GM12878 (cell line): ENCODE data around the gene NOTCH1. TPM values are rescaled to one million over a fixed set of nuclear protein-coding genes. Genes with fewer than 3 reads are reported as not detected.

Experiments used
- ATAC-seq: fragments of 200-7000 bp; cut with Tn5 transposase; 3 replicates; pipeline ENCODE4 v1.9.1; 2020; ENCODE audit warnings: mild to moderate bottlenecking, moderate library complexity
- BruUV-seq: library from RNA; stranded (reverse); fragments of 400-500 nt; replicated peaks from 2 replicates; lab custom pipeline; 2021; lab: Mats Ljungman, UMichigan
- CTCF ChIA-PET: fragments of 300-600 bp; sonication (Branson Sonifier 250); formaldehyde crosslinking; extraction: SDS; loops from one replicate; lab custom pipeline; 2021; ENCODE audit warnings: inconsistent platforms; lab: Yijun Ruan, JAX
- POLR2A ChIA-PET: fragments of 350-600 bp; formaldehyde crosslinking; extraction: SDS; loops from one replicate; lab custom pipeline; 2021; ENCODE audit warnings: inconsistent platforms; lab: Charles Lee
- RAD21 ChIA-PET: fragments of 300-600 bp; sonication (Branson Sonifier 250); formaldehyde crosslinking; loops from one replicate; lab custom pipeline; 2023; ENCODE audit warnings: antibody characterized with exemption; ENCODE audit not compliant: unreplicated experiment; lab: Charles Lee
- SMC1A ChIA-PET: fragments of 300-600 bp; sonication (Branson Sonifier 250); formaldehyde crosslinking; loops from one replicate; lab custom pipeline; 2023; ENCODE audit not compliant: unreplicated experiment, uncharacterized antibody; lab: Charles Lee
- DNase-seq: peaks from one replicate; pipeline ENCODE4 v3.0.0-alpha.2; 2011; ENCODE audit warnings: low read depth, low spot score
- FAIRE-seq: peaks from 3 replicates; lab custom pipeline; 2011; peaks lifted over from hg19 to GRCh38; lab: Jason Lieb, UNC
- H2AFZ ChIP-seq: 2 replicates; pipeline ENCODE4 v1.6.0; 2011; ENCODE audit warnings: low read depth, low read length, control low read depth; ENCODE audit not compliant: control insufficient read depth
- H3K27ac ChIP-seq: 2 replicates; pipeline ENCODE4 v1.5.1; 2011; ENCODE audit warnings: control low read depth; ENCODE audit not compliant: control insufficient read depth, insufficient read depth
- H3K27me3 ChIP-seq, 2 experiments: replicated peaks in 1 of 2; 2 replicates each; pipeline versions ENCODE4 v1.6.0 to v1.6.1; 2011; ENCODE audit warnings: low read length in 1 of 2; ENCODE audit not compliant: control insufficient read depth in 2 of 2, insufficient read depth in 2 of 2
- H3K36me3 ChIP-seq, 2 experiments: 2 replicates each; pipeline ENCODE4 v1.5.1; 2011; ENCODE audit warnings: low read length in 1 of 2; ENCODE audit not compliant: control insufficient read depth in 2 of 2, insufficient read depth in 2 of 2
- H3K4me1 ChIP-seq: 2 replicates; pipeline ENCODE4 v1.6.1; 2011; ENCODE audit warnings: mild to moderate bottlenecking, low read length, moderate library complexity, mixed read lengths; ENCODE audit not compliant: control insufficient read depth, insufficient read depth
- H3K4me2 ChIP-seq: 2 replicates; pipeline ENCODE4 v1.6.0; 2011; ENCODE audit warnings: control low read depth; ENCODE audit not compliant: control insufficient read depth, insufficient read depth
- H3K4me3 ChIP-seq: fragments of 200-600 bp; sonication (generic); 2 replicates; pipeline ENCODE4 v1.5.1; 2016
- H3K79me2 ChIP-seq: 2 replicates; pipeline ENCODE4 v1.6.0; 2011; ENCODE audit warnings: low read length; ENCODE audit not compliant: control insufficient read depth, insufficient read depth
- H3K9ac ChIP-seq: 2 replicates; pipeline ENCODE4 v1.8.0; 2011; ENCODE audit warnings: low read length, control low read depth, mixed read lengths; ENCODE audit not compliant: control insufficient read depth, insufficient read depth
- H3K9me3 ChIP-seq: replicated peaks from 3 replicates; pipeline ENCODE4 v1.5.1; 2011; ENCODE audit warnings: mild to moderate bottlenecking, low read length; ENCODE audit not compliant: control insufficient read depth, insufficient read depth
- H4K20me1 ChIP-seq: 2 replicates; pipeline ENCODE4 v1.6.0; 2011; ENCODE audit not compliant: control insufficient read depth, insufficient read depth
- BCL11A ChIP-seq: IDR thresholded peaks from 2 replicates; pipeline ENCODE4 v1.6.1; 2011; ENCODE audit warnings: low read depth, low read length
- CBFB ChIP-seq: IDR thresholded peaks from 2 replicates; pipeline ENCODE4 v1.6.1; 2016; ENCODE audit warnings: antibody characterized with exemption, low read depth
- IRF3 ChIP-seq: fragments of 450-650 bp; IDR thresholded peaks from 2 replicates; pipeline ENCODE4 v1.6.1; 2014; ENCODE audit warnings: mild to moderate bottlenecking
- MLLT1 ChIP-seq: fragments of 450-650 bp; IDR thresholded peaks from 2 replicates; pipeline ENCODE4 v1.6.1; 2016; ENCODE audit warnings: mild to moderate bottlenecking
- USF2 ChIP-seq: IDR thresholded peaks from 2 replicates; pipeline ENCODE4 v1.6.1; 2011; ENCODE audit warnings: low read depth, low read length, improper control_type of control experiment, borderline replicate concordance
- ZNF207 ChIP-seq: fragments of 450-650 bp; IDR thresholded peaks from 2 replicates; pipeline ENCODE4 v1.6.1; 2014; ENCODE audit warnings: antibody characterized with exemption, mild to moderate bottlenecking, borderline replicate concordance
- WGBS: methylation state at CpG from one replicate; pipeline ENCODE4 v1.1.6; 2016; ENCODE audit warnings: low lambda C conversion rate; ENCODE audit not compliant: insufficient replicate concordance, insufficient coverage; ENCODE audit errors: missing lambda C conversion rate; 5-methylcytosine and 5-hydroxymethylcytosine counted together
- in situ Hi-C: fragments of 300-500 bp; cut with MboI; formaldehyde crosslinking; loops from 9 replicates; pipeline ENCODE4 v1.14.3; 2018; ENCODE audit warnings: mixed read lengths
- intact Hi-C: fragments of 100-400 bp; cut with micrococcal nuclease; formaldehyde crosslinking; loops from one replicate; pipeline ENCODE4 v1.14.2; 2022; ENCODE audit not compliant: unreplicated experiment
- polyA plus RNA-seq, 11 experiments: library from polyadenylated mRNA; depleted of rRNA in 4 of 11; unstranded in 6 of 11; stranded (reverse) in 5 of 11; fragments of >200 nt; fragmentation: Nextera tagmentation in 4 of 11; fragmentation: Illumina TruSeq in 1 of 11; extraction: Ambion mirVana in 4 of 11; extraction: Trizol in 1 of 11; gene quantifications; 1 replicate in 1 of 11; 2 replicates in 10 of 11; pipeline versions ENCODE4 v1.2.1 to v1.2.3, GENCODE V29; 2011 to 2016; ENCODE audit warnings: inconsistent platforms in 2 of 11, missing spikeins in 2 of 11, low read depth in 1 of 11
- total RNA-seq, 4 experiments: library from RNA; depleted of rRNA in 3 of 4; stranded (reverse); fragments of >200 nt in 3 of 4; fragmentation: Illumina TruSeq in 1 of 4; extraction: Trizol in 1 of 4; gene quantifications; 2 replicates each; pipeline versions ENCODE4 v1.2.1 to v1.2.3, GENCODE V29; 2013 to 2021

NOTCH1 gene
- total and polyA plus RNA-seq, 10 of the 15 experiments (the other 5 are each of a cell fraction or from before 2014, with no cell fraction given): 0.02 to 40.0 (median 3.7) TPM

- TF ChIP-seq USF2 (no peak), CBFB (no peak), BCL11A (0 out of 2 replicates have a peak, but pooled peaks have one; percentile 25)
These were observed 18.6 kb upstream of the NOTCH1 start (continued) for GRCh38 chr9:136564379-136564988.

GRCh38 chr9:136563646-136564325, 17.9 kb upstream of the NOTCH1 start:
- H3K4me3 ChIP-seq: no peak overlapping the region
- no peaks in the 10 kb centered on the region for H3K79me2 ChIP-seq
- intact Hi-C loops (no loop called here), in situ Hi-C loops (no loop called here)
- 0 out of 2 replicates have a peak overlapping the region, but pooled peaks have one; percentile 30 for H3K4me2 ChIP-seq
- DNase-seq (no peak), ATAC-seq (no peak), FAIRE-seq (no peak)
- H3K9me3 ChIP-seq: peaks cover 8% of the 10 kb centered on the region; the same call in 2 of the 3 replicates
- no peak overlapping the region for H2AFZ ChIP-seq
- H3K4me1 ChIP-seq: peaks cover 29% of the 10 kb centered on the region
- SMC1A ChIA-PET: interaction anchor here (1.1 to 3.9 kb wide), 9 partner anchors 9 to 78 kb away, joined by 3 to 24 read pairs (median 8); partner anchors contain the start of gene NOTCH1
- RAD21 ChIA-PET: interaction anchor here (0.5 to 3.8 kb wide), 10 partner anchors 12 to 139 kb away, joined by 3 to 18 read pairs (median 4); no protein-coding TSS in a partner anchor
- no peak overlapping the region for H3K27ac ChIP-seq
- 60% methylated on average over 14 of the region's 19 CpGs for WGBS
- TF ChIP-seq IRF3 (no peak), ZNF207 (no peak), MLLT1 (peak; percentile 7; the same call in 1 of the 2 replicates)
- CTCF ChIA-PET: interaction anchor here (0.7 to 2.4 kb wide), 10 partner anchors 12 to 82 kb away, joined by 3 to 10 read pairs (median 4); no protein-coding TSS in a partner anchor
- H3K36me3 ChIP-seq: no peaks in the 10 kb centered on the region
- H3K9ac ChIP-seq: no peak overlapping the region
- POLR2A ChIA-PET: interaction anchor here (0.6 to 3.9 kb wide), 8 partner anchors 11 to 154 kb away, joined by 3 to 31 read pairs (median 4); partner anchors contain the start of genes ENTR1 and PMPCA
- no TSS peak for BruUV-seq
- no peaks in the 10 kb centered on the region for H3K27me3 ChIP-seq
- no peaks in the 10 kb centered on the region for H4K20me1 ChIP-seq
